WTC11 (cell line): ENCODE data around the gene PFDN2. TPM values are rescaled to one million over a fixed set of nuclear protein-coding genes. Genes with fewer than 3 reads are reported as not detected.
A peak's percentile ranks its signal among the peaks of the same experiment; 100 is the strongest.

Source experiments
- AFF4 ChIP-seq: sonication (generic); formaldehyde crosslinking; IDR thresholded peaks from 2 replicates; pipeline ENCODE4 v1.8.1; 2023; ENCODE audit warnings: mild to moderate bottlenecking, missing genetic modification reagents, borderline replicate concordance
- ATF2 ChIP-seq: sonication (generic); formaldehyde crosslinking; IDR thresholded peaks from 2 replicates; pipeline ENCODE4 v1.8.1; 2022; ENCODE audit warnings: low read depth, missing genetic modification reagents, borderline replicate concordance
- ATF6 ChIP-seq: sonication (generic); formaldehyde crosslinking; IDR thresholded peaks from 2 replicates; pipeline ENCODE4 v1.8.1; 2023; ENCODE audit warnings: mild to moderate bottlenecking, missing genetic modification reagents
- CBFB ChIP-seq: sonication (generic); formaldehyde crosslinking; IDR thresholded peaks from 2 replicates; pipeline ENCODE4 v1.8.1; 2022; ENCODE audit warnings: mild to moderate bottlenecking, low read depth, missing genetic modification reagents
- CREM ChIP-seq: sonication (generic); formaldehyde crosslinking; IDR thresholded peaks from 2 replicates; pipeline ENCODE4 v1.8.1; 2022; ENCODE audit warnings: mild to moderate bottlenecking, missing genetic modification reagents, moderate library complexity
- E2F4 ChIP-seq: sonication (generic); formaldehyde crosslinking; IDR thresholded peaks from 2 replicates; pipeline ENCODE4 v1.8.1; 2022; ENCODE audit warnings: low read depth, mild to moderate bottlenecking, moderate library complexity, missing genetic modification reagents, borderline replicate concordance
- ERG ChIP-seq: fragments of 250-450 bp; sonication (Bioruptor Pico); IDR thresholded peaks from 2 replicates; pipeline ENCODE4 v1.8.0; 2021; ENCODE audit warnings: mild to moderate bottlenecking
- FOXJ3 ChIP-seq: sonication (generic); formaldehyde crosslinking; IDR thresholded peaks from 2 replicates; pipeline ENCODE4 v1.9.0; 2021; ENCODE audit warnings: missing genetic modification reagents, mild to moderate bottlenecking, borderline replicate concordance
- FOXK1 ChIP-seq: sonication (generic); formaldehyde crosslinking; IDR thresholded peaks from 2 replicates; pipeline ENCODE4 v1.8.0; 2022; ENCODE audit warnings: mild to moderate bottlenecking, moderate library complexity, missing genetic modification reagents
- FOXP1 ChIP-seq: sonication (generic); formaldehyde crosslinking; IDR thresholded peaks from 2 replicates; pipeline ENCODE4 v1.8.0; 2022; ENCODE audit warnings: missing genetic modification reagents, mild to moderate bottlenecking, moderate library complexity, borderline replicate concordance
- GRHL2 ChIP-seq: fragments of 250-450 bp; sonication (Bioruptor Pico); IDR thresholded peaks from 2 replicates; pipeline ENCODE4 v1.8.0; 2022; ENCODE audit warnings: mild to moderate bottlenecking, moderate library complexity; ENCODE audit not compliant: insufficient replicate concordance, severe bottlenecking
- GTF2I ChIP-seq: fragments of 250-450 bp; sonication (Bioruptor Pico); conservative IDR thresholded peaks from 2 replicates; pipeline ENCODE4 v1.4.0; 2021; ENCODE audit warnings: mild to moderate bottlenecking
- HMGXB4 ChIP-seq: sonication (generic); formaldehyde crosslinking; IDR thresholded peaks from 2 replicates; pipeline ENCODE4 v1.8.1; 2023; ENCODE audit warnings: mild to moderate bottlenecking, moderate library complexity, missing genetic modification reagents
- MAX ChIP-seq: sonication (generic); formaldehyde crosslinking; IDR thresholded peaks from 2 replicates; pipeline ENCODE4 v1.8.0; 2022; ENCODE audit warnings: mild to moderate bottlenecking, missing genetic modification reagents
- MYBL2 ChIP-seq: sonication (generic); formaldehyde crosslinking; IDR thresholded peaks from 2 replicates; pipeline ENCODE4 v1.8.1; 2023; ENCODE audit warnings: mild to moderate bottlenecking, moderate library complexity, missing genetic modification reagents
- NFATC4 ChIP-seq: fragments of 250-450 bp; sonication (Bioruptor Pico); IDR thresholded peaks from 2 replicates; pipeline ENCODE4 v1.9.0; 2021; ENCODE audit warnings: mild to moderate bottlenecking
- NR2C2 ChIP-seq: sonication (generic); formaldehyde crosslinking; IDR thresholded peaks from 2 replicates; pipeline ENCODE4 v1.8.0; 2022; ENCODE audit warnings: mild to moderate bottlenecking, missing genetic modification reagents
- PRRX2 ChIP-seq: fragments of 250-450 bp; sonication (Bioruptor Pico); IDR thresholded peaks from 2 replicates; pipeline ENCODE4 v1.8.0; 2021; ENCODE audit warnings: mild to moderate bottlenecking
- SOX15 ChIP-seq: fragments of 250-450 bp; sonication (Bioruptor Pico); IDR thresholded peaks from 2 replicates; pipeline ENCODE4 v1.9.0; 2021; ENCODE audit warnings: mild to moderate bottlenecking
- TCF7 ChIP-seq: sonication (generic); formaldehyde crosslinking; IDR thresholded peaks from 2 replicates; pipeline ENCODE4 v1.8.0; 2022; ENCODE audit warnings: mild to moderate bottlenecking, low read depth, missing genetic modification reagents, moderate library complexity
- TEAD4 ChIP-seq: sonication (generic); formaldehyde crosslinking; IDR thresholded peaks from 2 replicates; pipeline ENCODE4 v1.8.0; 2022; ENCODE audit warnings: mild to moderate bottlenecking, missing genetic modification reagents
- TP53 ChIP-seq: sonication (generic); formaldehyde crosslinking; IDR thresholded peaks from 2 replicates; pipeline ENCODE4 v1.8.1; 2023; ENCODE audit warnings: mild to moderate bottlenecking, missing genetic modification reagents
- USF2 ChIP-seq: sonication (generic); formaldehyde crosslinking; IDR thresholded peaks from 2 replicates; pipeline ENCODE4 v1.8.1; 2023; ENCODE audit warnings: mild to moderate bottlenecking, missing genetic modification reagents, moderate library complexity
- ZNF121 ChIP-seq: sonication (generic); formaldehyde crosslinking; IDR thresholded peaks from 2 replicates; pipeline ENCODE4 v1.8.0; 2023; ENCODE audit warnings: missing genetic modification reagents
- ZNF317 ChIP-seq: sonication (generic); formaldehyde crosslinking; IDR thresholded peaks from 2 replicates; pipeline ENCODE4 v1.8.1; 2023; ENCODE audit warnings: low read depth, mild to moderate bottlenecking, moderate library complexity, missing genetic modification reagents, borderline replicate concordance
- total RNA-seq: library from RNA; stranded (reverse); gene quantifications from 3 replicates; pipeline ENCODE4 v1.2.3, GENCODE V29; 2021

Gene PFDN2
- total RNA-seq, 1 experiment from 2014 or later: 92.6 TPM

GRCh38 chr1:161165742-161166668 lies 48.2 kb upstream of the PFDN2 start, which contains the start of gene PPOX (continued):
- TF ChIP-seq AFF4 (CRISPR knock-in tag): no peak
- peak; percentile 46; the same call in 1 of the 2 replicates for TF ChIP-seq MYBL2
- TF ChIP-seq CREM: peak; percentile 64; the same call in 1 of the 2 replicates
- TF ChIP-seq E2F4 (CRISPR knock-in tag): no peak
- no peak for TF ChIP-seq ERG (CRISPR knock-in tag)
- TF ChIP-seq TEAD4: no peak
- TF ChIP-seq FOXK1 (CRISPR knock-in tag): peak; percentile 89
- no peak for TF ChIP-seq GRHL2 (CRISPR knock-in tag)
- TF ChIP-seq TCF7: no peak
- no peak for TF ChIP-seq CBFB (CRISPR knock-in tag)
- TF ChIP-seq FOXP1 (CRISPR knock-in tag): no peak
- peak; percentile 75 for TF ChIP-seq USF2 (CRISPR knock-in tag)
- TF ChIP-seq ZNF317 (CRISPR knock-in tag): no peak
- peak; percentile 78 for TF ChIP-seq MAX
- TF ChIP-seq ATF6: no peak
- no peak for TF ChIP-seq ZNF121 (CRISPR knock-in tag)
- no peak for TF ChIP-seq PRRX2
- TF ChIP-seq FOXJ3 (CRISPR knock-in tag): no peak
- no peak; the same call in 1 of the 2 replicates for TF ChIP-seq HMGXB4 (CRISPR knock-in tag)
- no peak for TF ChIP-seq ATF2 (CRISPR knock-in tag)
- TF ChIP-seq GTF2I (CRISPR knock-in tag): no peak
- no peak for TF ChIP-seq TP53 (CRISPR knock-in tag)
- no peak for TF ChIP-seq NFATC4 (CRISPR knock-in tag)
- no peak for TF ChIP-seq NR2C2 (CRISPR knock-in tag)
- TF ChIP-seq SOX15: no peak
